Smooth muscle cell of bladder (primary cell): ENCODE results near the gene TTC12. TPM values are rescaled to one million over a fixed set of nuclear protein-coding genes. Genes with fewer than 3 reads are reported as not detected.

Source experiments
- total RNA-seq: library from RNA; depleted of rRNA; stranded (reverse); fragments of >200 nt; gene quantifications from 2 replicates; pipeline ENCODE4 v1.2.3, GENCODE V29; 2014

Gene TTC12
- total RNA-seq, result 12.7 and 15.3 TPM in 2 replicates

DNA sequence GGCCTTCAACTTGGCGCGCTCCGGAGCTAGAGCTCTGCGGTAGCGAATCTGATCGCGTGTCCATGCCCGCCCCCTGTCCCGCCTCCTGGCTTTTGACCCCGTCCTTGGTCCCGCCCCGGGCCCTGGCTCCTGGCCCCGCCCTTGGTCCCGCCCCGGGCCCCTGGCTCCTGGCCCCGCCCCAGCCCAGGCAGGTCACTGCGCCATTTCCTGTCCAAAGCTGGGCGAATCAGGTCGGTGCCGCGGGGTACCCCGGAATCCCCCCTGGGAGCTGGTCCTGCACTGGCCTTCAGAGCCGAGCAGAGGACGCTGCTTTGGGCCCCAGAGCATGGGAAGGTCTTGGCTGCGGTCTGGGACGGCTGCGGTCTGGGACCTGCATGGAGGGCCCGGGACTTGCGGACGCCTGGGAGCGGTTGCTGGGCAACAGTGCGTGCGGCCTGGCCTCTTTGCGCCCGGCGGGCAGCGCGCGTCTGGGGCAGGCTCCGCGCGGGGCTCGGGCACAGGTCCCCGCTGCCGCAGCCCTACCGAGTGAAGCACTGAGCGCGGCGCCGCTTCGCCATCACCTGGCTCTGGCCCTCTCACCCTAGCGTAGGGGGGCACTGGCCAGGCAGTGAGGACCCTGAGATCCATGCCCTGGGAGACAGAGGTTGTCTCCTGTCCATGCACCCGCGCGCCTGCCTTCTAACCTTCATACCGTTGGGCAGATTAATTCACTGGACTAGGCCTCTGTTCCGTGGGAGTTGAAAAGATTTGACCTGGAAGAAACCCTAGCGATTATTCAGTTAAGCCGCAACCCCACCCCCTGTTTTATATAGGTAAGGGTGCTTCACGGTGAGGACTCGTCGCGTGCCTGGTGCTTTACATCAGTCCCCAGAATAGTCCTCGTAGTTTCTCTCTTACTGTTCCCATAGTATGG, at the start of gene TTC12:
Gene TTC12 (plus strand): TSS at position 195 of the 913 bp plus-strand sequence. CDS start 1,675 bp downstream, outside the sequence.

GRCh38 chr11:113387605-113388211, 73.3 kb downstream of the TTC12 start, which contains the start of gene ANKK1:
Gene ANKK1 (plus strand): TSS chr11:113387779. CDS start chr11:113387885, 106 bp downstream.

Other genes with a start within 250 kb of the TTC12 start
- gene ANKK1, start 73.2 kb downstream of the TTC12 start, total RNA-seq, result under 0.01 TPM in 1 of 2 replicates, not detected in the other
- not detected in 2 replicates for gene DRD2, start 160.8 kb downstream of the TTC12 start, total RNA-seq